ENCODE data around the gene CCSER1. TPM values are rescaled to one million over a fixed set of nuclear protein-coding genes. Genes with fewer than 3 reads are reported as not detected.

Gene CCSER1
- total RNA-seq, 1 experiment from 2014 or later, result 0.05 TPM

DNA sequence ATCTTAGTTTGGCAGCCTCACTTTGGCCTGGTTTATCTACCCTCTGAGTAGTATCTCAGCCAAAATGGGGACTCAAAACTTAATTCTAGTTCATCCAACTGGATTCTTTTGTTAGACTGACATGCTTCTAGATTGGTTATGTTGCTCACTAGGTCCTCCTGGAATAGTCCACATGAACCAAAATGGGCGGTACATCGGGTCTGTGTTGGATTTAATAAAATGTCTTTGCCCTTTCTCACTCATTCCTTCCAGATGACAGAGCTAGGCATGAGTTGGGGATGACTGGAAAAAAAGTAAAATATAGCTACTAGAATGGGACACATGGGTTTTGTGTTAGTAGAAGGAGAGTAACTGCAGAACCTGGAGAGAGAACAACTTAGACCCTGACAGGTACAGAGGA, 247.9 kb downstream of the CCSER1 start:
- CTCF ChIA-PET, result no interaction called here
- POLR2A ChIA-PET, result no interaction called here
- no peak for DNase-seq (ENCODE audit: low read depth, low spot score)

GRCh38 chr4:90393215-90393614, 266.0 kb downstream of the CCSER1 start:
- DNase-seq (ENCODE audit: low read depth, low spot score) (no peak), ATAC-seq (no peak)
- no TSS peak for BruUV-seq (replicated peaks)
- POLR2A ChIA-PET, result no interaction called here
- Histone ChIP-seq H3K27me3 (ENCODE audit: control insufficient read depth, insufficient read depth, low read length) (no peaks in the 10 kb centered on the region), H3K9me3 (ENCODE audit: control insufficient read depth, insufficient read depth, low read depth, low read length) (no peaks in the 10 kb centered on the region), H3K36me3 (ENCODE audit: control insufficient read depth, insufficient read depth, low read length) (no peaks in the 10 kb centered on the region), H3K4me1 (ENCODE audit: control insufficient read depth, insufficient read depth, low read length) (no peaks in the 10 kb centered on the region), H3K4me3 (ENCODE audit: low read depth in 2 of 2, low read length in 2 of 2) (no peak overlapping the region), H3K27ac (ENCODE audit: low read length) (no peak overlapping the region)
- in situ Hi-C loops (cut with HindIII; ENCODE audit: low pct_unique_long_range_greater_than_20kb, low sequenced_read_pairs), result no loop called here
- intact Hi-C loops (cut with micrococcal nuclease; ENCODE audit: unreplicated experiment), result no loop called here
- TF ChIP-seq TCF7L2 (IDR thresholded peaks at IDR 0.05; ENCODE audit: low read depth, low read length), result no peak
- TF ChIP-seq POLR2AphosphoS5 (IDR thresholded peaks at IDR 0.05; ENCODE audit: low read depth, low read length), result no peak
- TF ChIP-seq CTCF (IDR thresholded peaks at IDR 0.05), result no peak
- TF ChIP-seq SIN3A (IDR thresholded peaks at IDR 0.05; ENCODE audit: borderline replicate concordance, insufficient read depth, low read depth, low read length), result no peak
- TF ChIP-seq, protein P1, sequence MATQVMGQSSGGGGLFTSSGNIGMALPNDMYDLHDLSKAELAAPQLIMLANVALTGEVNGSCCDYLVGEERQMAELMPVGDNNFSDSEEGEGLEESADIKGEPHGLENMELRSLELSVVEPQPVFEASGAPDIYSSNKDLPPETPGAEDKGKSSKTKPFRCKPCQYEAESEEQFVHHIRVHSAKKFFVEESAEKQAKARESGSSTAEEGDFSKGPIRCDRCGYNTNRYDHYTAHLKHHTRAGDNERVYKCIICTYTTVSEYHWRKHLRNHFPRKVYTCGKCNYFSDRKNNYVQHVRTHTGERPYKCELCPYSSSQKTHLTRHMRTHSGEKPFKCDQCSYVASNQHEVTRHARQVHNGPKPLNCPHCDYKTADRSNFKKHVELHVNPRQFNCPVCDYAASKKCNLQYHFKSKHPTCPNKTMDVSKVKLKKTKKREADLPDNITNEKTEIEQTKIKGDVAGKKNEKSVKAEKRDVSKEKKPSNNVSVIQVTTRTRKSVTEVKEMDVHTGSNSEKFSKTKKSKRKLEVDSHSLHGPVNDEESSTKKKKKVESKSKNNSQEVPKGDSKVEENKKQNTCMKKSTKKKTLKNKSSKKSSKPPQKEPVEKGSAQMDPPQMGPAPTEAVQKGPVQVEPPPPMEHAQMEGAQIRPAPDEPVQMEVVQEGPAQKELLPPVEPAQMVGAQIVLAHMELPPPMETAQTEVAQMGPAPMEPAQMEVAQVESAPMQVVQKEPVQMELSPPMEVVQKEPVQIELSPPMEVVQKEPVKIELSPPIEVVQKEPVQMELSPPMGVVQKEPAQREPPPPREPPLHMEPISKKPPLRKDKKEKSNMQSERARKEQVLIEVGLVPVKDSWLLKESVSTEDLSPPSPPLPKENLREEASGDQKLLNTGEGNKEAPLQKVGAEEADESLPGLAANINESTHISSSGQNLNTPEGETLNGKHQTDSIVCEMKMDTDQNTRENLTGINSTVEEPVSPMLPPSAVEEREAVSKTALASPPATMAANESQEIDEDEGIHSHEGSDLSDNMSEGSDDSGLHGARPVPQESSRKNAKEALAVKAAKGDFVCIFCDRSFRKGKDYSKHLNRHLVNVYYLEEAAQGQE (IDR thresholded peaks at IDR 0.05; ENCODE audit: insufficient read depth in 1 of 2, low read depth in 2 of 2, low read length in 1 of 2), result no peak
- CTCF ChIA-PET, result no interaction called here

More for the DNA sequence above, 247.9 kb downstream of the CCSER1 start:
- Histone ChIP-seq H3K27ac (ENCODE audit: low read length) (no peak overlapping the region), H3K4me1 (ENCODE audit: control insufficient read depth, insufficient read depth, low read length) (no peaks in the 10 kb centered on the region), H3K36me3 (ENCODE audit: control insufficient read depth, insufficient read depth, low read length) (no peaks in the 10 kb centered on the region), H3K4me3 (ENCODE audit: low read depth in 2 of 2, low read length in 2 of 2) (no peak overlapping the region), H3K27me3 (ENCODE audit: control insufficient read depth, insufficient read depth, low read length) (no peaks in the 10 kb centered on the region), H3K9me3 (ENCODE audit: control insufficient read depth, insufficient read depth, low read depth, low read length) (no peaks in the 10 kb centered on the region)
- BruUV-seq (replicated peaks), result no TSS peak
- intact Hi-C loops (cut with micrococcal nuclease; ENCODE audit: unreplicated experiment) (no loop called here), in situ Hi-C loops (cut with HindIII; ENCODE audit: low pct_unique_long_range_greater_than_20kb, low sequenced_read_pairs) (no loop called here)
- ATAC-seq, result no peak
- no peak for TF ChIP-seq CTCF (IDR thresholded peaks at IDR 0.05)
- TF ChIP-seq SIN3A (IDR thresholded peaks at IDR 0.05; ENCODE audit: borderline replicate concordance, insufficient read depth, low read depth, low read length), result no peak
- TF ChIP-seq, protein P1 (IDR thresholded peaks at IDR 0.05; ENCODE audit: insufficient read depth in 1 of 2, low read depth in 2 of 2, low read length in 1 of 2), result no peak
- no peak for TF ChIP-seq TCF7L2 (IDR thresholded peaks at IDR 0.05; ENCODE audit: low read depth, low read length)
- TF ChIP-seq POLR2AphosphoS5 (IDR thresholded peaks at IDR 0.05; ENCODE audit: low read depth, low read length), result no peak
